Psoas muscle (tissue), 8 donors: ENCODE results near the gene FUT9. TPM values are rescaled to one million over a fixed set of nuclear protein-coding genes. Genes with fewer than 3 reads are reported as not detected.

ENCODE experiments used
- ATAC-seq, 4 donors: fragments of 200-7000 bp; cut with Tn5 transposase; one replicate each; pipeline ENCODE4 v1.9.1; 2020; ENCODE audit warnings: moderate library complexity in 3 of 4, mild to moderate bottlenecking in 2 of 4
- DNase-seq, 2 donors: peaks; one replicate each; pipeline ENCODE4 v3.0.0-alpha.2; 2020
- H3K27ac ChIP-seq: fragments of 200-600 bp; one replicate; pipeline ENCODE4 v1.8.0; 2022
- H3K27me3 ChIP-seq, 3 donors: fragments of 200-600 bp in 1 of 3; one replicate each; pipeline versions ENCODE4 v1.6.1 to v1.8.0; 2013 to 2022; ENCODE audit warnings: low read length in 2 of 3, mild to moderate bottlenecking in 2 of 3, moderate library complexity in 1 of 3; ENCODE audit not compliant: insufficient read depth in 3 of 3
- H3K36me3 ChIP-seq, 2 donors: fragments of 200-600 bp in 1 of 2; one replicate each; pipeline versions ENCODE4 v1.6.1 to v1.8.0; 2013 to 2022; ENCODE audit warnings: low read depth in 1 of 2, mild to moderate bottlenecking in 1 of 2, moderate library complexity in 1 of 2; ENCODE audit not compliant: insufficient read depth in 1 of 2
- H3K4me1 ChIP-seq: fragments of 200-600 bp; one replicate; pipeline ENCODE4 v1.8.0; 2022
- H3K4me3 ChIP-seq: fragments of 200-600 bp; one replicate; pipeline ENCODE4 v1.8.0; 2022; ENCODE audit warnings: mild to moderate bottlenecking
- H3K9me3 ChIP-seq: fragments of 200-600 bp; one replicate; pipeline ENCODE4 v1.8.0; 2022
- CTCF ChIP-seq: fragments of 200-600 bp; IDR thresholded peaks from one replicate; pipeline ENCODE4 v1.8.0; 2022; ENCODE audit warnings: antibody characterized with exemption
- WGBS, 3 donors: extraction: QIAGEN DNeasy Blood & Tissue Kit; methylation state at CpG; one replicate each; pipeline versions ENCODE4 v1.1.6 to v1.1.7; 2013; 5-methylcytosine and 5-hydroxymethylcytosine counted together
- intact Hi-C, 2 donors: fragments of 100-400 bp; cut with DNase I; formaldehyde crosslinking; loops; one replicate each; pipeline versions ENCODE4 v1.11.0 to v1.14.2; 2022
- polyA plus RNA-seq, 3 donors: library from polyadenylated mRNA; stranded (reverse); fragments of 200-250 nt; gene quantifications; one replicate each; pipeline ENCODE4 v1.2.3, GENCODE V29; 2013
- total RNA-seq, 4 donors: library from RNA; stranded (reverse); fragmentation: NEBNext Ultra II Directional in 2 of 4; extraction: Animal tissue kit (Norgen Biotek cat#: 25700) in 2 of 4; gene quantifications; one replicate each; pipeline versions ENCODE4 v1.2.1 to v1.2.4, GENCODE V29; 2021 to 2023
- donor health status: healthy with polysubstance abuse.
- donor health status: DM: no; HTN: no; CAD: no; lungs with moderate emphysema.
- donor health status: Bipolar disorder and iron deficiency.
- donor health status: healthy.
- donor health status: DM: yes; HTN: yes; CAD: no.
- donor health status: DM: no; HTN: no; CAD: no.
- donor health status: DM: no; HTN: no; CAD: no.
- donor health status: DM: yes; HTN: yes; CAD: no.

The FUT9 gene
- total and polyA plus RNA-seq, 7 donors, result 0.01 TPM; not detected in 5

- WGBS, 3 donors, result 83 to 89% (median 86%) methylated on average over 5 of the region's 5 CpGs
Observed at GRCh38 chr6:96002912-96003311, 12.9 kb upstream of the FUT9 start.

GRCh38 chr6:96007663-96008062 is 8.1 kb upstream of the FUT9 start:
- H3K4me1 ChIP-seq, result no peaks in the 10 kb centered on the region
- H3K36me3 ChIP-seq, result no peaks in the 10 kb centered on the region
- H3K9me3 ChIP-seq, result no peaks in the 10 kb centered on the region
- no peak overlapping the region for H3K27ac ChIP-seq
- no peak for DNase-seq
- no peak for ATAC-seq
- no peak for TF ChIP-seq CTCF
- H3K27me3 ChIP-seq, result no peaks in the 10 kb centered on the region
- no peak overlapping the region for H3K4me3 ChIP-seq
- 68 to 73% (median 68%) methylated on average over 2 of the region's 2 CpGs for WGBS, 3 donors
- intact Hi-C loops, result no loop called here

More at GRCh38 chr6:96002912-96003311, 12.9 kb upstream of the FUT9 start:
- Histone ChIP-seq H3K36me3 (no peaks in the 10 kb centered on the region), H3K9me3 (no peaks in the 10 kb centered on the region), H3K27me3 (no peaks in the 10 kb centered on the region), H3K4me1 (no peaks in the 10 kb centered on the region), H3K27ac (no peak overlapping the region), H3K4me3 (no peak overlapping the region)
- ATAC-seq, result no peak
- intact Hi-C loops, result no loop called here
- peak in 1 of 2 donors; percentile 28 for DNase-seq
- no peak for TF ChIP-seq CTCF

GRCh38 chr6:96013531-96013930 is 2.2 kb upstream of the FUT9 start:
- no peaks in the 10 kb centered on the region for H3K36me3 ChIP-seq
- ATAC-seq (no peak), DNase-seq (no peak)
- TF ChIP-seq CTCF, result no peak
- H3K27ac ChIP-seq, result no peak overlapping the region
- H3K27me3 ChIP-seq, result peaks cover 0 to 18% (median 5%) of the 10 kb centered on the region in 3 donors
- no peaks in the 10 kb centered on the region for H3K4me1 ChIP-seq
- 75 to 80% (median 76%) methylated on average over 3 of the region's 3 CpGs for WGBS, 3 donors
- intact Hi-C loops, result no loop called here
- no peak overlapping the region for H3K4me3 ChIP-seq
- H3K9me3 ChIP-seq, result no peaks in the 10 kb centered on the region

- WGBS, 3 donors, result 7 to 9% (median 7%) methylated on average over 20 of the region's 20 CpGs
- H3K27ac ChIP-seq, result no peak overlapping the region
- intact Hi-C loops, result no loop called here
- H3K27me3 ChIP-seq, result peaks cover 0 to 18% (median 5%) of the 10 kb centered on the region in 3 donors
- no peaks in the 10 kb centered on the region for H3K36me3 ChIP-seq
- H3K4me1 ChIP-seq, result no peaks in the 10 kb centered on the region
- H3K4me3 ChIP-seq, result no peak overlapping the region
- DNase-seq (no peak), ATAC-seq (no peak)
- no peak for TF ChIP-seq CTCF
- H3K9me3 ChIP-seq, result no peaks in the 10 kb centered on the region
Observed at GRCh38 chr6:96014846-96015517, 792 bp upstream of the FUT9 start.
